ENCODE data around the gene TENT5A. TPM values are rescaled to one million over a fixed set of nuclear protein-coding genes. Genes with fewer than 3 reads are reported as not detected.

TENT5A gene
- total RNA-seq, 1 donor from 2014 or later, result 8.1 TPM

- DNase-seq (ENCODE audit: low spot score, unreplicated experiment), result peak; percentile 32
- TF ChIP-seq CTCF (IDR thresholded peaks at IDR 0.05; ENCODE audit: unreplicated experiment), result no peak
- Mint-ChIP-seq H3K9me3 (ENCODE audit: low read depth) (no peaks in the 10 kb centered on the region), H3K36me3 (ENCODE audit: insufficient read depth) (peaks cover 4% of the 10 kb centered on the region), H3K4me1 (ENCODE audit: low read depth) (peaks cover 20% of the 10 kb centered on the region), H3K27ac (peak overlapping the region; percentile 99), H3K27me3 (no peaks in the 10 kb centered on the region), H3K4me3 (ENCODE audit: low read depth) (peak overlapping the region; percentile 94)
These were observed 945 bp downstream of the TENT5A start for GRCh38 chr6:81751388-81752083.

- Mint-ChIP-seq H3K36me3 (ENCODE audit: insufficient read depth) (peaks cover 4% of the 10 kb centered on the region), H3K4me3 (ENCODE audit: low read depth) (peak overlapping the region; percentile 94), H3K27ac (peak overlapping the region; percentile 99), H3K27me3 (no peaks in the 10 kb centered on the region), H3K9me3 (ENCODE audit: low read depth) (no peaks in the 10 kb centered on the region), H3K4me1 (ENCODE audit: low read depth) (peaks cover 20% of the 10 kb centered on the region)
- no peak for TF ChIP-seq CTCF (IDR thresholded peaks at IDR 0.05; ENCODE audit: unreplicated experiment)
- no peak for DNase-seq (ENCODE audit: low spot score, unreplicated experiment)
These were observed 1.6 kb downstream of the TENT5A start for GRCh38 chr6:81750681-81751387.

- no peaks in the 10 kb centered on the region for H3K9me3 Mint-ChIP-seq (ENCODE audit: low read depth)
- no peak for DNase-seq (ENCODE audit: low spot score, unreplicated experiment)
- H3K4me1 Mint-ChIP-seq (ENCODE audit: low read depth), result peaks cover 20% of the 10 kb centered on the region
- H3K4me3 Mint-ChIP-seq (ENCODE audit: low read depth), result peak overlapping the region; percentile 94
- no peak overlapping the region for H3K27ac Mint-ChIP-seq
- TF ChIP-seq CTCF (IDR thresholded peaks at IDR 0.05; ENCODE audit: unreplicated experiment), result no peak
- no peaks in the 10 kb centered on the region for H3K27me3 Mint-ChIP-seq
- peaks cover 6% of the 10 kb centered on the region for H3K36me3 Mint-ChIP-seq (ENCODE audit: insufficient read depth)
These were observed 2.3 kb downstream of the TENT5A start for GRCh38 chr6:81750200-81750599.

- peaks cover 6% of the 10 kb centered on the region for H3K36me3 Mint-ChIP-seq (ENCODE audit: insufficient read depth)
- H3K9me3 Mint-ChIP-seq (ENCODE audit: low read depth), result no peaks in the 10 kb centered on the region
- no peak for TF ChIP-seq CTCF (IDR thresholded peaks at IDR 0.05; ENCODE audit: unreplicated experiment)
- H3K4me1 Mint-ChIP-seq (ENCODE audit: low read depth), result peaks cover 20% of the 10 kb centered on the region
- no peak overlapping the region for H3K27ac Mint-ChIP-seq
- no peak for DNase-seq (ENCODE audit: low spot score, unreplicated experiment)
- peak overlapping the region; percentile 94 for H3K4me3 Mint-ChIP-seq (ENCODE audit: low read depth)
- no peaks in the 10 kb centered on the region for H3K27me3 Mint-ChIP-seq
These were observed 2.8 kb downstream of the TENT5A start for GRCh38 chr6:81749707-81750106.

- Mint-ChIP-seq H3K4me1 (ENCODE audit: low read depth) (peaks cover 17% of the 10 kb centered on the region), H3K4me3 (ENCODE audit: low read depth) (peak overlapping the region; percentile 10), H3K9me3 (ENCODE audit: low read depth) (no peaks in the 10 kb centered on the region), H3K27ac (no peak overlapping the region), H3K36me3 (ENCODE audit: insufficient read depth) (peaks cover 6% of the 10 kb centered on the region), H3K27me3 (no peaks in the 10 kb centered on the region)
- TF ChIP-seq CTCF (IDR thresholded peaks at IDR 0.05; ENCODE audit: unreplicated experiment), result no peak
- no peak for DNase-seq (ENCODE audit: low spot score, unreplicated experiment)
These were observed 3.5 kb downstream of the TENT5A start for GRCh38 chr6:81748994-81749393.

All from progenitor cell of endocrine pancreas (in vitro differentiated cells).